Nephron (organoid): ENCODE data around the gene ABHD11.

Source experiments
- H3K27ac Mint-ChIP-seq, 3 experiments: 2 replicates each; pipeline ENCODE4 v1.8.0; 2020; ENCODE audit warnings: mixed read lengths in 3 of 3, mild to moderate bottlenecking in 2 of 3, moderate library complexity in 1 of 3
- H3K27me3 Mint-ChIP-seq: 2 replicates; pipeline ENCODE4 v1.8.0; 2021; ENCODE audit warnings: low read depth, mild to moderate bottlenecking, moderate library complexity, mixed read lengths
- H3K36me3 Mint-ChIP-seq: 2 replicates; pipeline ENCODE4 v1.8.0; 2020; ENCODE audit warnings: low read depth, mixed read lengths
- H3K4me1 Mint-ChIP-seq: 2 replicates; pipeline ENCODE4 v1.8.0; 2020; ENCODE audit warnings: mixed read lengths
- H3K4me3 Mint-ChIP-seq, 3 experiments: 2 replicates each; pipeline ENCODE4 v1.8.0; 2020; ENCODE audit warnings: mild to moderate bottlenecking in 3 of 3, mixed read lengths in 3 of 3, moderate library complexity in 2 of 3
- H3K9me3 Mint-ChIP-seq: 2 replicates; pipeline ENCODE4 v1.8.0; 2020; ENCODE audit warnings: mixed read lengths
- CTCF ChIP-seq, 3 experiments: fragments of 200-600 bp; sonication (generic); IDR thresholded peaks; one replicate each; pipeline ENCODE4 v1.5.0; 2021; ENCODE audit warnings: antibody characterized with exemption in 3 of 3; ENCODE audit not compliant: unreplicated experiment in 3 of 3

ABHD11 gene

GRCh38 chr7:73749931-73750776, 11.6 kb upstream of the ABHD11 start:
- Mint-ChIP-seq H3K27me3 (peaks cover 4% of the 10 kb centered on the region), H3K36me3 (peaks cover 6% of the 10 kb centered on the region), H3K4me1 (peaks cover 6% of the 10 kb centered on the region), H3K4me3 (no peak overlapping the region), H3K9me3 (peaks cover 2% of the 10 kb centered on the region), H3K27ac (peak overlapping the region in 2 of 3 experiments; percentile 19 to 42)
- no peak for TF ChIP-seq CTCF (IDR thresholded peaks at IDR 0.05; ENCODE audit: unreplicated experiment in 3 of 3)

- peaks cover 6% of the 10 kb centered on the region for H3K36me3 Mint-ChIP-seq
- H3K9me3 Mint-ChIP-seq = peaks cover 2% of the 10 kb centered on the region
- peak overlapping the region; percentile 74 to 91 (median 90) for H3K27ac Mint-ChIP-seq
- H3K4me1 Mint-ChIP-seq = peaks cover 24% of the 10 kb centered on the region
- peaks cover 10% of the 10 kb centered on the region for H3K27me3 Mint-ChIP-seq
- TF ChIP-seq CTCF (IDR thresholded peaks at IDR 0.05; ENCODE audit: unreplicated experiment in 3 of 3) = no peak
- no peak overlapping the region for H3K4me3 Mint-ChIP-seq
These were observed 7.8 kb upstream of the ABHD11 start for GRCh38 chr7:73746378-73746777.

GRCh38 chr7:73742753-73743641, 4.4 kb upstream of the ABHD11 start:
- Mint-ChIP-seq H3K9me3 (no peaks in the 10 kb centered on the region), H3K4me3 (peak overlapping the region; percentile 53 to 60 (median 57)), H3K4me1 (peaks cover 25% of the 10 kb centered on the region), H3K27me3 (peaks cover 10% of the 10 kb centered on the region), H3K36me3 (no peaks in the 10 kb centered on the region), H3K27ac (peak overlapping the region; percentile 92 to 98 (median 93))
- TF ChIP-seq CTCF (IDR thresholded peaks at IDR 0.05; ENCODE audit: unreplicated experiment in 3 of 3) = no peak

- H3K4me3 Mint-ChIP-seq = peak overlapping the region; percentile 53 to 60 (median 57)
- peaks cover 25% of the 10 kb centered on the region for H3K4me1 Mint-ChIP-seq
- no peaks in the 10 kb centered on the region for H3K36me3 Mint-ChIP-seq
- peaks cover 10% of the 10 kb centered on the region for H3K27me3 Mint-ChIP-seq
- TF ChIP-seq CTCF (IDR thresholded peaks at IDR 0.05; ENCODE audit: unreplicated experiment in 3 of 3) = no peak
- H3K9me3 Mint-ChIP-seq = no peaks in the 10 kb centered on the region
- H3K27ac Mint-ChIP-seq = peak overlapping the region; percentile 92 to 98 (median 93)
These were observed 3.7 kb upstream of the ABHD11 start for GRCh38 chr7:73742338-73742752.

GRCh38 chr7:73741600-73741999, 3.0 kb upstream of the ABHD11 start:
- Mint-ChIP-seq H3K4me1 (peaks cover 25% of the 10 kb centered on the region), H3K9me3 (no peaks in the 10 kb centered on the region), H3K27me3 (peaks cover 10% of the 10 kb centered on the region), H3K4me3 (peak overlapping the region; percentile 22 to 55 (median 38)), H3K27ac (peak overlapping the region; percentile 92 to 98 (median 93)), H3K36me3 (no peaks in the 10 kb centered on the region)
- TF ChIP-seq CTCF (IDR thresholded peaks at IDR 0.05; ENCODE audit: unreplicated experiment in 3 of 3) = no peak
